Kidney (tissue), 14 donors: Measurements from ENCODE around the gene CAVIN4. TPM values are rescaled to one million over a fixed set of nuclear protein-coding genes. Genes with fewer than 3 reads are reported as not detected.
A peak's percentile ranks its signal among the peaks of the same experiment; 100 is the strongest.

Experiments used
- DNase-seq, 5 donors: peaks; one replicate each; pipeline ENCODE4 v3.0.0-alpha.2; 2013 to 2020
- FAIRE-seq: peaks from 2 replicates; lab custom pipeline; 2012; peaks lifted over from hg19 to GRCh38; lab: Jason Lieb, UNC
- H3K27ac ChIP-seq, 2 donors: one replicate each; pipeline ENCODE4 v1.7.0; 2013; ENCODE audit warnings: low read depth in 2 of 2, low read length in 2 of 2, inconsistent platforms in 1 of 2
- H3K27me3 ChIP-seq: one replicate; pipeline ENCODE4 v1.7.1; 2013; ENCODE audit warnings: low read length, inconsistent platforms; ENCODE audit not compliant: control insufficient read depth, insufficient read depth
- H3K36me3 ChIP-seq, 3 donors: one replicate each; pipeline versions ENCODE4 v1.7.0 to v1.7.1; 2013; ENCODE audit warnings: low read length in 3 of 3, control low read depth in 1 of 3, inconsistent platforms in 1 of 3; ENCODE audit not compliant: insufficient read depth in 3 of 3, control insufficient read depth in 2 of 3
- H3K4me1 ChIP-seq, 3 donors: one replicate each; pipeline versions ENCODE4 v1.7.0 to v1.7.1; 2013; ENCODE audit warnings: low read length in 3 of 3, inconsistent platforms in 1 of 3, low read depth in 1 of 3; ENCODE audit not compliant: control insufficient read depth in 2 of 3, insufficient read depth in 2 of 3
- H3K4me3 ChIP-seq, 3 donors: one replicate each; pipeline versions ENCODE4 v1.7.0 to v1.8.1; 2013; ENCODE audit warnings: low read length in 3 of 3, control low read depth in 1 of 3, inconsistent platforms in 1 of 3
- H3K9ac ChIP-seq, 3 donors: one replicate each; pipeline versions ENCODE4 v1.7.0 to v1.7.1; 2013; ENCODE audit warnings: low read length in 3 of 3, control low read depth in 1 of 3, inconsistent platforms in 1 of 3
- H3K9me3 ChIP-seq, 3 donors: one replicate each; pipeline versions ENCODE4 v1.7.0 to v1.7.1; 2013; ENCODE audit warnings: low read length in 3 of 3, control low read depth in 1 of 3, inconsistent platforms in 1 of 3; ENCODE audit not compliant: control insufficient read depth in 2 of 3, insufficient read depth in 1 of 3
- CTCF ChIP-seq: IDR thresholded peaks from 3 replicates; pipeline ENCODE4 v1.5.1; 2012; ENCODE audit warnings: mild to moderate bottlenecking, moderate library complexity, borderline replicate concordance; ENCODE audit not compliant: insufficient read depth; ENCODE audit errors: extremely low read depth
- intact Hi-C: fragments of 100-400 bp; cut with DNase I; formaldehyde crosslinking; loops from one replicate; pipeline ENCODE4 v1.11.1; 2022
- polyA plus RNA-seq: library from polyadenylated mRNA; stranded (reverse); fragments of 350-450 nt; fragmentation: Illumina TruSeq; extraction: RNeasy Lipid Tissue Mini Kit (QIAGEN cat#74804); gene quantifications from one replicate; pipeline ENCODE4 v1.2.3, GENCODE V29; 2014; ENCODE audit warnings: low read depth, low replicate concordance; ENCODE audit not compliant: insufficient read depth
- total RNA-seq: library from RNA; stranded (reverse); fragmentation: NEBNext Ultra II Directional; extraction: Animal tissue kit (Norgen Biotek cat#: 25700); gene quantifications from one replicate; pipeline ENCODE4 v1.2.1, GENCODE V29; 2021
- donor health status: control.
- donor health status: control.
- donor health status: control.
- donor health status: control.
- donor health status: control.
- donor health status: DM: yes; HTN: yes; CAD: no.
- donor health status: Normal renal cell carcinoma (clear cell type).

Gene CAVIN4
- total and polyA plus RNA-seq, 2 donors from 2014 or later: 0.13 to 0.24 TPM

- Histone ChIP-seq H3K4me3 (no peak overlapping the region), H3K9me3 (no peaks in the 10 kb centered on the region), H3K9ac (no peak overlapping the region), H3K27ac (no peak overlapping the region), H3K4me1 (no peaks in the 10 kb centered on the region), H3K27me3 (no peaks in the 10 kb centered on the region), H3K36me3 (no peaks in the 10 kb centered on the region)
- intact Hi-C loops: no loop called here
- DNase-seq (no peak), FAIRE-seq (no peak)
- TF ChIP-seq CTCF: no peak
Observed at GRCh38 chr9:100591639-100592412, 13.9 kb downstream of the CAVIN4 start.

GRCh38 chr9:100595391-100596199 is 17.7 kb downstream of the CAVIN4 start:
- Histone ChIP-seq H3K36me3 (no peaks in the 10 kb centered on the region), H3K4me1 (peaks cover 0 to 5% (median 0%) of the 10 kb centered on the region in 3 donors), H3K27ac (no peak overlapping the region), H3K4me3 (no peak overlapping the region), H3K9ac (no peak overlapping the region), H3K27me3 (no peaks in the 10 kb centered on the region), H3K9me3 (no peaks in the 10 kb centered on the region)
- peak; percentile 97 for FAIRE-seq
- TF ChIP-seq CTCF: peak; percentile 90
- DNase-seq: peak in 3 of 5 donors; percentile 64 to 83 (median 82)
- intact Hi-C loops: no loop called here

GRCh38 chr9:100597236-100597635 is 19.4 kb downstream of the CAVIN4 start:
- Histone ChIP-seq H3K36me3 (no peaks in the 10 kb centered on the region), H3K27ac (no peak overlapping the region), H3K4me3 (no peak overlapping the region), H3K27me3 (no peaks in the 10 kb centered on the region), H3K9ac (no peak overlapping the region), H3K4me1 (peaks cover 0 to 5% (median 0%) of the 10 kb centered on the region in 3 donors), H3K9me3 (no peaks in the 10 kb centered on the region)
- FAIRE-seq: no peak
- no peak for TF ChIP-seq CTCF
- no peak for DNase-seq
- intact Hi-C loops: no loop called here
